ENCODE data around the gene GALNT2.

The GALNT2 gene

DNA sequence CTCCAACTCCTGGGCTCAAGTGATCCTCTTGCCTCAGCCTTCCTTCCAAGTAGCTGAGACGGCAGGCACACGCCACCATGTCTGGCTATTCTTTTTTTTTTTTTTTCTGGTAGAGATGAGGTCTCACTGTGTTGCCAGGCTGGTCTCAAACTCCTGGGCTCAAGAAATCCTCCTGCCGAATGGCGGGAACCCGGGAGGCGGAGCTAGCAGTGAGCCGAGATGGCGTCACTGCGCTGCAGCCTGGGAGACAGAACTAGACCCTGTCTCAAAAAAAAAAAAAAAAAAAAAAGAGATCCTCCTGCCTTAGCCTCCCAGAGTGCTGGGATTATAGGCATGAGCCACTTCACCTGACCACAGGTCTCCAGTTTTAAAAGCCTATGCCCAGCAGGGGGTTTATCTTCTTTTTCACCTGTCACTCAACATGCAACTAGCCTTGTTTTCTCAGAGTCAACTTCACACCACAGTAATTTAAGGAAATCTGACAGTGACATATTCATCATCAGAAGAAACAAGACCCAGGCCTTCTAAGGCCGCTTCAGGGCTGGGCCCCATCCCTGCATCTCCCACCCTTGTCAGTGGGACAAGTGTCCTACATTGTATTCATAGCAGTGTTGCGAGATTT, 38.3 kb upstream of the GALNT2 start:
- Histone ChIP-seq H3K4me3 (replicated peaks; ENCODE audit: insufficient read depth, low read length) (no peak overlapping the region), H3K27me3 (ENCODE audit: insufficient read depth, poor library complexity, severe bottlenecking) (no peaks in the 10 kb centered on the region), H3K27ac (replicated peaks) (no peak overlapping the region)
- TF ChIP-seq, protein P1, sequence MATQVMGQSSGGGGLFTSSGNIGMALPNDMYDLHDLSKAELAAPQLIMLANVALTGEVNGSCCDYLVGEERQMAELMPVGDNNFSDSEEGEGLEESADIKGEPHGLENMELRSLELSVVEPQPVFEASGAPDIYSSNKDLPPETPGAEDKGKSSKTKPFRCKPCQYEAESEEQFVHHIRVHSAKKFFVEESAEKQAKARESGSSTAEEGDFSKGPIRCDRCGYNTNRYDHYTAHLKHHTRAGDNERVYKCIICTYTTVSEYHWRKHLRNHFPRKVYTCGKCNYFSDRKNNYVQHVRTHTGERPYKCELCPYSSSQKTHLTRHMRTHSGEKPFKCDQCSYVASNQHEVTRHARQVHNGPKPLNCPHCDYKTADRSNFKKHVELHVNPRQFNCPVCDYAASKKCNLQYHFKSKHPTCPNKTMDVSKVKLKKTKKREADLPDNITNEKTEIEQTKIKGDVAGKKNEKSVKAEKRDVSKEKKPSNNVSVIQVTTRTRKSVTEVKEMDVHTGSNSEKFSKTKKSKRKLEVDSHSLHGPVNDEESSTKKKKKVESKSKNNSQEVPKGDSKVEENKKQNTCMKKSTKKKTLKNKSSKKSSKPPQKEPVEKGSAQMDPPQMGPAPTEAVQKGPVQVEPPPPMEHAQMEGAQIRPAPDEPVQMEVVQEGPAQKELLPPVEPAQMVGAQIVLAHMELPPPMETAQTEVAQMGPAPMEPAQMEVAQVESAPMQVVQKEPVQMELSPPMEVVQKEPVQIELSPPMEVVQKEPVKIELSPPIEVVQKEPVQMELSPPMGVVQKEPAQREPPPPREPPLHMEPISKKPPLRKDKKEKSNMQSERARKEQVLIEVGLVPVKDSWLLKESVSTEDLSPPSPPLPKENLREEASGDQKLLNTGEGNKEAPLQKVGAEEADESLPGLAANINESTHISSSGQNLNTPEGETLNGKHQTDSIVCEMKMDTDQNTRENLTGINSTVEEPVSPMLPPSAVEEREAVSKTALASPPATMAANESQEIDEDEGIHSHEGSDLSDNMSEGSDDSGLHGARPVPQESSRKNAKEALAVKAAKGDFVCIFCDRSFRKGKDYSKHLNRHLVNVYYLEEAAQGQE (IDR thresholded peaks at IDR 0.05; ENCODE audit: insufficient replicate concordance, low read depth) = no peak
- TF ChIP-seq, protein P2, sequence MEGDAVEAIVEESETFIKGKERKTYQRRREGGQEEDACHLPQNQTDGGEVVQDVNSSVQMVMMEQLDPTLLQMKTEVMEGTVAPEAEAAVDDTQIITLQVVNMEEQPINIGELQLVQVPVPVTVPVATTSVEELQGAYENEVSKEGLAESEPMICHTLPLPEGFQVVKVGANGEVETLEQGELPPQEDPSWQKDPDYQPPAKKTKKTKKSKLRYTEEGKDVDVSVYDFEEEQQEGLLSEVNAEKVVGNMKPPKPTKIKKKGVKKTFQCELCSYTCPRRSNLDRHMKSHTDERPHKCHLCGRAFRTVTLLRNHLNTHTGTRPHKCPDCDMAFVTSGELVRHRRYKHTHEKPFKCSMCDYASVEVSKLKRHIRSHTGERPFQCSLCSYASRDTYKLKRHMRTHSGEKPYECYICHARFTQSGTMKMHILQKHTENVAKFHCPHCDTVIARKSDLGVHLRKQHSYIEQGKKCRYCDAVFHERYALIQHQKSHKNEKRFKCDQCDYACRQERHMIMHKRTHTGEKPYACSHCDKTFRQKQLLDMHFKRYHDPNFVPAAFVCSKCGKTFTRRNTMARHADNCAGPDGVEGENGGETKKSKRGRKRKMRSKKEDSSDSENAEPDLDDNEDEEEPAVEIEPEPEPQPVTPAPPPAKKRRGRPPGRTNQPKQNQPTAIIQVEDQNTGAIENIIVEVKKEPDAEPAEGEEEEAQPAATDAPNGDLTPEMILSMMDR (IDR thresholded peaks at IDR 0.05; ENCODE audit: insufficient read depth, low read length) = no peak
- TF ChIP-seq GABPA (IDR thresholded peaks at IDR 0.05; ENCODE audit: low read depth) (no peak), POLR2AphosphoS5 (IDR thresholded peaks at IDR 0.05; ENCODE audit: low read depth) (no peak), SPI1 (IDR thresholded peaks at IDR 0.05; ENCODE audit: borderline replicate concordance, low read depth) (no peak)
- DNase-seq (ENCODE audit: low read depth in 1 of 2, low spot score in 1 of 2) = no peak

DNA sequence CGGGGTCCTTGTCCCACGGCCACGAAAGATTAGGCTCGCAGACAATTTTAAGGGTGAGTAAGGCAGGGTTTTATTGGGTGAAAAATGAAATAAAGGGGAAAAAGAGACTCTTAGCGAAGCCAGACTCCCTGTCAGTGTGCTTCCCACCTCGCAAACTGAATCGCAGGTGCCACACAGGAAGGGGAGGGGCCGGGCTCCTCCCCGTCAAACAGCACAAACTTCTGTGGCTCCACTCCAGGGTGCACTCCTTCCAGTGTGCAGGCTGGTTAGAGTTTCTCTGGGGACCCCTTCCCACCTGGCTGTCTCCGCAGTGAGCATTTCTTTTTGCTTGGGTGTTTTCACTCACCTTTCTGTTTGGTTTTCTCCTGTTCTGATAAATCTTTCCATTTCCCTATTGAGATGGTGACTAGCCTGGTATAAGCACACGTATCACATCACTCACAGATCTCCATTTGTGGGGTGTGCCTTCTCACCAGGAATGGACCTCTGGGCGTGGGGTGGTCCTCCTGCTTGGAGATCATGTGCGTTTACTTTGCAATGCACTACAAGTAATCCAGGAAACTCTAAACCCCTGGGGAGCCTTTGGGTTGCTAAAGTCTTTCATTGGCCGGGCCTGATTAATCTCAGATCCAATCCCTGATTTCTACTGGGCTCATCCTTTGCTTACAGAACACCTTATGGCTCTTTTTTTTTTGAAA, 37.6 kb upstream of the GALNT2 start:
- Histone ChIP-seq H3K27ac (replicated peaks) (no peak overlapping the region), H3K4me3 (replicated peaks; ENCODE audit: insufficient read depth, low read length) (no peak overlapping the region), H3K27me3 (ENCODE audit: insufficient read depth, poor library complexity, severe bottlenecking) (no peaks in the 10 kb centered on the region)
- DNase-seq (ENCODE audit: low read depth in 1 of 2, low spot score in 1 of 2) = no peak
- no peak for TF ChIP-seq GABPA (IDR thresholded peaks at IDR 0.05; ENCODE audit: low read depth)
- TF ChIP-seq, protein P2 (IDR thresholded peaks at IDR 0.05; ENCODE audit: insufficient read depth, low read length) = no peak

DNA sequence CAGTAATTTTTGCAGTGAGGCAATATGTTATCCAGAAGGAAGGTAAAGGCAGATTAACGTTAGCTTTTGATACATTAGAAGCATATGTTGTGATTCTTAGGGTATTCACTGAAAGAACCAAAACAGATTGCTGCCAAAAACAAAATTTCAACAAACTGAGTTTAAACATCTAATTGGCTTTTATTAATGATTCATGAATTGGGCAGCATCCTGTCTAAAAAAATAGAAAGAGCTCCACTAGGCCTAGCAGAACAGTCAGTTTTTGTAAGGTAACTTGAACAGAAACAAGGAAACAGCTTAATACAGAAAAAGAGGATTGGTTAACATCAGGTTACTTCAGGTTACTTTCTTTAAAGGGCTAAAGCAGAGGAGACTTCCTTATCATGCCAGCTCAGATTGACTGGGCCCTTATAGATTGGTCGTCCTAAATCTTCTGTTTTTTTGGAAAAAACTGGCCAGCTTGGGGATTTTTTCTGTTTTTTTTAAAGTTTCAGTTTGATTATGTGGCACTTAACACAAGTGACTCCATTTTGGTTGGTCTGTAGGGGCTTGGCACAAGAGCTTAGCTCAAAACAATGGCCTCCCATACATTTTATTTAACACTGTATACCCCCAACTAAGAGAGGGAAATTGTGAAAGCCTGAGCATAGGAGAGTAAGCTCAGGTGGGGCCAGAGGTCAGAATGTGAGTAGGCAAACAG, 36.8 kb upstream of the GALNT2 start:
- H3K27ac ChIP-seq (replicated peaks) = no peak overlapping the region
- no peak for TF ChIP-seq SPI1 (IDR thresholded peaks at IDR 0.05; ENCODE audit: borderline replicate concordance, low read depth)

DNA sequence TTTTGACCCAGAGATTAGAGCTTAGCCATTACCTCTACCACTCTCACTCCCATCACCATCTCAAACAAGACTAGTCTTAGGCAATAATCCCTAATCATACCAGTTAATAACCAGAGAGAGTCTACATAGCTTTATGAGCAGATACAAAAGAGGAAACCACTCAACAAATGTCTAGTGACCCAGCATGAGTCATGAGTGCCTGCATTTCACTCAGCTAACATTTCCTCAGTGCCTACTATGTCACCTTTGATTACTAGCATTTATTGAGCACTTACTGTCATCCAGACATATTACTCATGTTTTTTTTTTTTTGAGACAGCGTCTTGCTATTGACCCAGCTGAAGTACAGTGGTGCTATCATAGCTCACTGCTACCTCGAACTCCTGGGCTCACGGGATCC, 35.9 kb upstream of the GALNT2 start:
- no peak overlapping the region for H3K4me3 ChIP-seq (replicated peaks; ENCODE audit: insufficient read depth, low read length)
- H3K27me3 ChIP-seq (ENCODE audit: insufficient read depth, poor library complexity, severe bottlenecking) = no peaks in the 10 kb centered on the region
- no peak for TF ChIP-seq POLR2AphosphoS5 (IDR thresholded peaks at IDR 0.05; ENCODE audit: low read depth)
- peak; percentile 60; the same call in 1 of the 2 replicates for TF ChIP-seq SPI1 (IDR thresholded peaks at IDR 0.05; ENCODE audit: borderline replicate concordance, low read depth)
- DNase-seq (ENCODE audit: low read depth in 1 of 2, low spot score in 1 of 2) = peak in 1 of 2 experiments; percentile 19
- H3K27ac ChIP-seq (replicated peaks) = no peak overlapping the region

More for the DNA sequence above, 36.8 kb upstream of the GALNT2 start:
- no peak overlapping the region for H3K4me3 ChIP-seq (replicated peaks; ENCODE audit: insufficient read depth, low read length)
- no peak for DNase-seq (ENCODE audit: low read depth in 1 of 2, low spot score in 1 of 2)
- H3K27me3 ChIP-seq (ENCODE audit: insufficient read depth, poor library complexity, severe bottlenecking) = no peaks in the 10 kb centered on the region

DNA sequence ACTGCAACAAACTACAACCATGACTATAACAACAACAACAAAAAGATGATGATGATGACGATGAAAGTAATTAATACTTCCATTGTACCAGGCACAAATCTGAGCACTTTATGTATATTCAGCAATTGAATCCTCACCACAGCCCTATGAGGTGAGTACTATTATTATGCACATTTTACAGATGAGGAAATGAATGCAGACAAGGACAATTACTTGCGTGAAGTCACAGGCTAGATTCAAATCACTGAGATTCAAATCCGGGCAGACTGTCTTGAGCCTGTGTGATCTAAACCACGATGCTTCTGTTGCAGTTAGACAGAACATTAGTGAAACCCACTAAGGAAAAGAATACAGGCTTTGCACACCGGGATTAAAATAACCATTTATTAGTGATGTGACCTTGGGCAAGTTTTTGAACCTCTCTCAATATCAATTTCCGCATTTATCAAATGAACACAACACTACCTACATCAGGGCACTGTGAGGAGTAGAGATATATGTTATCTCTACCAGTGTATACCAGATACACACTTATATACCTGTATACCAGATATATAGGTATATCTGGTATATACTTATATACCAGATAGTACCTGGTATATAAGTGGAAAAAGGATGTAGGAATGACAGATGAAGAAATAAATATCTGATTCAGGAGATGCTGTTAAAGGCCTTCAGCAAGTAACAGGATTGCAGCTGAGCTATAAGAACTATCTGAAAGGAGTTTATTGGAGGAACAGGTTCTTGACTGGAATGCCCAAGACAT, 34.3 kb upstream of the GALNT2 start:
- TF ChIP-seq, protein P2 (IDR thresholded peaks at IDR 0.05; ENCODE audit: insufficient read depth, low read length) = no peak
- TF ChIP-seq GABPA (IDR thresholded peaks at IDR 0.05; ENCODE audit: low read depth) = no peak
- TF ChIP-seq, protein P1 (IDR thresholded peaks at IDR 0.05; ENCODE audit: insufficient replicate concordance, low read depth) = no peak
- no peak for TF ChIP-seq SPI1 (IDR thresholded peaks at IDR 0.05; ENCODE audit: borderline replicate concordance, low read depth)
- TF ChIP-seq POLR2AphosphoS5 (IDR thresholded peaks at IDR 0.05; ENCODE audit: low read depth) = no peak
- no peak for DNase-seq (ENCODE audit: low read depth in 1 of 2, low spot score in 1 of 2)
- no peaks in the 10 kb centered on the region for H3K27me3 ChIP-seq (ENCODE audit: insufficient read depth, poor library complexity, severe bottlenecking)
- no peak overlapping the region for H3K27ac ChIP-seq (replicated peaks)
- no peak overlapping the region for H3K4me3 ChIP-seq (replicated peaks; ENCODE audit: insufficient read depth, low read length)
